OCI-LY3 (cell line): ENCODE data around the gene NGEF.

Source experiments
- H2AFZ ChIP-seq: fragments of 200-600, 300-600 bp; shearing (Covaris generic); 2 replicates; pipeline ENCODE4 v1.6.0; 2014; ENCODE audit warnings: antibody characterized with exemption, low read depth, low read length
- H3K27ac ChIP-seq: fragments of 200-600, 300-600 bp; sonication (generic); 2 replicates; pipeline ENCODE4 v1.5.1; 2014; ENCODE audit warnings: mild to moderate bottlenecking, low read length, moderate library complexity, mixed read lengths
- H3K27me3 ChIP-seq: fragments of 200-600, 300-600 bp; sonication (generic); 2 replicates; pipeline ENCODE4 v1.6.1; 2014; ENCODE audit warnings: low read depth, low read length, mixed read lengths
- H3K36me3 ChIP-seq: fragments of 200-600, 300-600 bp; sonication (generic); replicated peaks from 2 replicates; pipeline ENCODE3; 2014; ENCODE audit warnings: low read depth, low read length, mixed read lengths
- H3K4me1 ChIP-seq: fragments of 300-600, 200-600 bp; sonication (generic); 2 replicates; pipeline ENCODE4 v1.6.1; 2014; ENCODE audit warnings: low read length, mixed read lengths
- H3K4me2 ChIP-seq: fragments of 200-600, 300-600 bp; sonication (generic); 2 replicates; pipeline ENCODE4 v1.6.1; 2014; ENCODE audit warnings: low read length, mixed read lengths
- H3K4me3 ChIP-seq: fragments of 300-600, 200-600 bp; sonication (generic); 2 replicates; pipeline ENCODE4 v1.5.1; 2014; ENCODE audit warnings: antibody characterized with exemption, mild to moderate bottlenecking, low read length, moderate library complexity
- H3K79me2 ChIP-seq: fragments of 300-600, 200-600 bp; shearing (Covaris generic); 2 replicates; pipeline ENCODE4 v1.6.1; 2014; ENCODE audit warnings: mild to moderate bottlenecking, low read length, mixed read lengths
- H3K9ac ChIP-seq: fragments of 300-600, 200-600 bp; shearing (Covaris generic); 2 replicates; pipeline ENCODE4 v1.6.0; 2014; ENCODE audit warnings: mild to moderate bottlenecking, low read length, moderate library complexity
- H3K9me3 ChIP-seq: fragments of 200-600, 300-600 bp; shearing (Covaris generic); 2 replicates; pipeline ENCODE4 v1.6.1; 2014; ENCODE audit warnings: low read length, mixed read lengths; ENCODE audit not compliant: insufficient read depth
- H4K20me1 ChIP-seq: fragments of 200-600, 300-600 bp; sonication (generic); 2 replicates; pipeline ENCODE4 v1.6.1; 2016; ENCODE audit warnings: low read length, mixed read lengths; ENCODE audit not compliant: insufficient read depth
- EZH2phosphoT487 ChIP-seq: fragments of 200-600 bp; shearing (Covaris generic); IDR thresholded peaks from 2 replicates; pipeline ENCODE4 v1.6.1; 2018; ENCODE audit warnings: antibody characterized with exemption, mixed run types, low read depth
- TF ChIP-seq, protein P1 (sequence below): fragments of 200-600, 300-600 bp; sonication (generic); IDR thresholded peaks from 2 replicates; pipeline ENCODE4 v1.5.1; 2014; ENCODE audit warnings: antibody characterized with exemption, low read length, low read depth

NGEF gene

DNA sequence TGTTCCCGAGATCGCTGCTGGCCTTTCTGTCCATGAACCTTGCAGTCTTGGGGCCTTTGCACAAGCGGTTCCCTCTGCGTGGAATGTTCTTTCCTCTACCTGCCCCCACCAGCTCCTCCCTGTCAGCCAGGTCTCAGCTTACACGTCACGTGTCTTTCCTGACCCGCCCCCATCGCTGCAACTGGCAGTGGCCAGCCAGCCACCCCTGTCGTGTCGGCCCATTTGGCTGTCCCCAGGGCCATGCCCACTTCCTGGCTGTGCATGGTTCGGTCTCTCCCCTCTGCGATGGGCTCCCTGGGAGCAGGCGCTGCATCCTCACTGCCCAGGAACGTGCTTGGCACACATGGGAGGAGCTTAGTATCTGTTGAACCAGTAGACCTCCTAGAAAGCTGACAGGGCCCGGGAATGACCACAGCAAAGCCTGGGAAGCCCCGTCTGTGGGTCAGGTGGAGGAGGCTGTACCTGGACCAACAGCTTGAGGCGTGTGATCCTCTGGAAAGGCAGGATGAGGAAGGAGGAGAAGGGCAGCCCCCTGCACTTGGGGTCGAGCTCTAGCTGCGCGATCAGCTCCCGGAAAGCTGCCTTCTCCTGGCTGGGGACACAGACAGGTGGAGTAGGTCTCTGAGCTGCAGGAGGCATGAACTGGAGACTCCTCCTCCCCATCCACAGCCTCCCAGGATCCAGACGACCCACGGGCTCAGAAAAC is 122.0 kb downstream of the NGEF start:
- Histone ChIP-seq H3K9ac (no peak overlapping the region), H3K27ac (no peak overlapping the region), H2AFZ (no peak overlapping the region), H3K4me1 (no peaks in the 10 kb centered on the region), H3K4me2 (peak overlapping the region; percentile 52), H3K9me3 (no peaks in the 10 kb centered on the region), H4K20me1 (no peaks in the 10 kb centered on the region), H3K36me3 (no peaks in the 10 kb centered on the region), H3K27me3 (no peaks in the 10 kb centered on the region), H3K4me3 (peak overlapping the region; percentile 63), H3K79me2 (no peaks in the 10 kb centered on the region)
- TF ChIP-seq, protein P1, sequence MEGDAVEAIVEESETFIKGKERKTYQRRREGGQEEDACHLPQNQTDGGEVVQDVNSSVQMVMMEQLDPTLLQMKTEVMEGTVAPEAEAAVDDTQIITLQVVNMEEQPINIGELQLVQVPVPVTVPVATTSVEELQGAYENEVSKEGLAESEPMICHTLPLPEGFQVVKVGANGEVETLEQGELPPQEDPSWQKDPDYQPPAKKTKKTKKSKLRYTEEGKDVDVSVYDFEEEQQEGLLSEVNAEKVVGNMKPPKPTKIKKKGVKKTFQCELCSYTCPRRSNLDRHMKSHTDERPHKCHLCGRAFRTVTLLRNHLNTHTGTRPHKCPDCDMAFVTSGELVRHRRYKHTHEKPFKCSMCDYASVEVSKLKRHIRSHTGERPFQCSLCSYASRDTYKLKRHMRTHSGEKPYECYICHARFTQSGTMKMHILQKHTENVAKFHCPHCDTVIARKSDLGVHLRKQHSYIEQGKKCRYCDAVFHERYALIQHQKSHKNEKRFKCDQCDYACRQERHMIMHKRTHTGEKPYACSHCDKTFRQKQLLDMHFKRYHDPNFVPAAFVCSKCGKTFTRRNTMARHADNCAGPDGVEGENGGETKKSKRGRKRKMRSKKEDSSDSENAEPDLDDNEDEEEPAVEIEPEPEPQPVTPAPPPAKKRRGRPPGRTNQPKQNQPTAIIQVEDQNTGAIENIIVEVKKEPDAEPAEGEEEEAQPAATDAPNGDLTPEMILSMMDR, result no peak
- TF ChIP-seq EZH2phosphoT487, result no peak

DNA sequence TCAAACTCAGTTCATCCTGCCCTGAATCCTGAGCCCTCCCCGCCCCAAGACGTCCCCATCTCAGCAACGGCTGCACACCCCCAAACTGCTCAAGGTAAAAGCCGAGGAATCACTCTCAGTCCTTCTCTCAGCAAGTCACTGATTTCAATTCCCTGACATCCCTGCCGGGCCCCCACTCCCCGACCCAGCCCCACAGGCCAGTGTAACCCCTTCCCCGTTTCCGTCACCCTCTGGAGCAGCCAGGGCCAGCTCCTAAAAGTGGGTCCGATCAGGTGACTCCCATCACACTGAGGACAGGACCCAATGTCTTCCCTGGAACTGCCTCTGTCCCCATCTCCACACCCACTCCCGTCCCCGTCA is 122.5 kb downstream of the NGEF start:
- no peak for TF ChIP-seq EZH2phosphoT487
- TF ChIP-seq, protein P1, result no peak
- no peaks in the 10 kb centered on the region for H3K27me3 ChIP-seq
- no peaks in the 10 kb centered on the region for H3K36me3 ChIP-seq
- H3K9me3 ChIP-seq, result no peaks in the 10 kb centered on the region
- H3K4me1 ChIP-seq, result no peaks in the 10 kb centered on the region
- H3K4me2 ChIP-seq, result peak overlapping the region; percentile 52
- H2AFZ ChIP-seq, result no peak overlapping the region
- H3K4me3 ChIP-seq, result no peak overlapping the region
- H3K27ac ChIP-seq, result no peak overlapping the region
- H4K20me1 ChIP-seq, result no peaks in the 10 kb centered on the region
- no peak overlapping the region for H3K9ac ChIP-seq
- H3K79me2 ChIP-seq, result no peaks in the 10 kb centered on the region

DNA sequence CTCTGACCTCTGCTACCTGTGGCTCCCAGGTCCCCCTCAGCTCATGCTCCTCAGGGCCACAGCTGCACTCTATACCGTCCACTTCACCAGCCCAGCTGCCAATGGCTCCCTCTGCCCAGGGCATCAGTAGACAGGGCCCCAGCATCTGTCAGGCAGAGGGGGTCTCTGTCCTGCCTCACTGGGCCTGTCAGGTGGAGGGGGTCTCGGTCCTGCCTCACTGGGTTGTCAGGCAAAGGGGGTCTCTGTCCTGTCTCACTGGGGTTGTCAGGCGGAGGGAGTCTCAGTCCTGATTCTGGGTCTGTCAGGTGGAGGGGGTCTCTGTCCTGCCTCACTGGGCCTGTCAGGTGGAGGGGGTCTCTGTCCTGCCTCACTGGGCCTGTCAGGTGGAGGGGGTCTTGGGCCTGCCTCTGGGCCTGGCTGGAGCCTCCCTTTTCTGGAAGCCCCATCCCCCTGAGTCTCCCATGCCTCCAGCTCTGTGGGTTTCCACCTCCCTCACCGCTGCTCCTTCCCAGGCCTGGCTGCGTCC is 123.1 kb downstream of the NGEF start:
- no peak for TF ChIP-seq EZH2phosphoT487
- TF ChIP-seq, protein P1, result no peak
- H3K4me2 ChIP-seq, result no peak overlapping the region
- no peaks in the 10 kb centered on the region for H3K79me2 ChIP-seq
- H3K4me1 ChIP-seq, result no peaks in the 10 kb centered on the region
- H3K4me3 ChIP-seq, result no peak overlapping the region
- no peaks in the 10 kb centered on the region for H3K27me3 ChIP-seq
- no peaks in the 10 kb centered on the region for H3K9me3 ChIP-seq
- no peak overlapping the region for H3K9ac ChIP-seq
- no peaks in the 10 kb centered on the region for H4K20me1 ChIP-seq
- H2AFZ ChIP-seq, result no peak overlapping the region
- H3K36me3 ChIP-seq, result no peaks in the 10 kb centered on the region
- H3K27ac ChIP-seq, result no peak overlapping the region

DNA sequence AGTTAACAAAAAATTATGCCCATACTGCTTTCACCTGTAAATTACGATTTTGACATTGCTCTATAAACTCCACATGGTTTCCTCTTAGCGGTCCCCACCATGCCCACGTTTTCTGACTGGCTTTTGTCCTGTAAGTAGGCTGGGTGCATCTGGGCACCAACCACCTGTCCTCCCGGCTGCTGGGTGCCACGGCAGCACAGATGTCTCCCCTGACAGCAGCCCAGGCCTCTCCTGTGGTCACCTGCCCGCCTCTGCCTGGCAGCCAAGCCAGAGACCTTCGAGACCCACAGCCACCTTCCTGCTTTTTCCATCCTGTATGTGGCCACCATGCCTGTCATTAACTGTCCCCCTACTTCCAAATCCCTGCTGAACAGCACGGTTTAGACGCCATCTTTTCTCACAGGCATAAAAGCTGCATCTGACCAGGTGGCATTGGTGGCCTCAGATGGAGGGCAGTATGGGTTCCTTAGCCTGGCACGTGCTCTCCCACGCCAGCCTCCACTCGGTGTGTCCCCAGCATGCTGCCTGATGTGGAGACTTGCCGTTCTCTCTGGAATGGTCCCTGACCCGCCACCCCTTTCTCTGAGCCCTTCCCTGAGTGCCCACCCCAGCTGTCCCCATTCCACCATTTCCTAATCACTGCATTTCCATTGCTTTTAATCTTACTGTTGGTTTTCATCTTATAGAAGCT is 124.1 kb downstream of the NGEF start:
- H3K27ac ChIP-seq, result no peak overlapping the region

More for the DNA sequence above, 124.1 kb downstream of the NGEF start:
- no peaks in the 10 kb centered on the region for H3K4me1 ChIP-seq
- no peak for TF ChIP-seq EZH2phosphoT487
- TF ChIP-seq, protein P1, result no peak
- H3K4me2 ChIP-seq, result no peak overlapping the region
- no peaks in the 10 kb centered on the region for H3K27me3 ChIP-seq
- no peak overlapping the region for H3K9ac ChIP-seq
- H3K79me2 ChIP-seq, result no peaks in the 10 kb centered on the region
- no peak overlapping the region for H3K4me3 ChIP-seq
- no peaks in the 10 kb centered on the region for H3K9me3 ChIP-seq
- H2AFZ ChIP-seq, result no peak overlapping the region
- no peaks in the 10 kb centered on the region for H3K36me3 ChIP-seq
- H4K20me1 ChIP-seq, result no peaks in the 10 kb centered on the region
